Activated CD8-positive, alpha-beta memory T cell treated with anti-CD3 and anti-CD28 coated beads for 48 hours (primary cell): ENCODE measurements around the gene ADAMTS1.

Source experiments
- DNase-seq, 3 experiments: peaks; one replicate each; pipeline ENCODE4 v3.0.0-alpha.2; 2020; ENCODE audit warnings: low read depth in 2 of 3, low spot score in 2 of 3

ADAMTS1 gene

GRCh38 chr21:26813426-26813998 lies 31.7 kb downstream of the ADAMTS1 start:
- DNase-seq = no peak

- DNase-seq = no peak
Observed at GRCh38 chr21:26812173-26812572, 33.0 kb downstream of the ADAMTS1 start.

GRCh38 chr21:26811482-26811881 lies 33.7 kb downstream of the ADAMTS1 start:
- no peak for DNase-seq

- no peak for DNase-seq
Observed at GRCh38 chr21:26810676-26811415, 34.4 kb downstream of the ADAMTS1 start.

- DNase-seq = no peak
Observed at GRCh38 chr21:26810266-26810665, 34.9 kb downstream of the ADAMTS1 start.

GRCh38 chr21:26809745-26810144 lies 35.5 kb downstream of the ADAMTS1 start:
- DNase-seq = no peak

- no peak for DNase-seq
Observed at GRCh38 chr21:26806801-26807295, 38.4 kb downstream of the ADAMTS1 start.

- DNase-seq = no peak
Observed at GRCh38 chr21:26804895-26805609, 40.2 kb downstream of the ADAMTS1 start.

GRCh38 chr21:26801498-26801897 lies 43.7 kb downstream of the ADAMTS1 start:
- DNase-seq = no peak

GRCh38 chr21:26800970-26801431 lies 44.2 kb downstream of the ADAMTS1 start:
- no peak for DNase-seq

- DNase-seq = no peak
Observed at GRCh38 chr21:26800455-26800854, 44.8 kb downstream of the ADAMTS1 start.

GRCh38 chr21:26800001-26800400 lies 45.2 kb downstream of the ADAMTS1 start:
- no peak for DNase-seq

GRCh38 chr21:26798856-26799751 lies 46.1 kb downstream of the ADAMTS1 start:
- DNase-seq = no peak

GRCh38 chr21:26797878-26798456 lies 47.2 kb downstream of the ADAMTS1 start:
- no peak for DNase-seq

- no peak for DNase-seq
Observed at GRCh38 chr21:26795866-26796329, 49.3 kb downstream of the ADAMTS1 start.

GRCh38 chr21:26795412-26795805 lies 49.8 kb downstream of the ADAMTS1 start:
- DNase-seq = no peak

- DNase-seq = no peak
Observed at GRCh38 chr21:26794597-26795411, 50.4 kb downstream of the ADAMTS1 start.

GRCh38 chr21:26790296-26790695 lies 54.9 kb downstream of the ADAMTS1 start:
- no peak for DNase-seq

- no peak for DNase-seq
Observed at GRCh38 chr21:26788790-26789189, 56.4 kb downstream of the ADAMTS1 start.
